RWPE2 (cell line): ENCODE data around the gene SYT8.

Source experiments
- ATAC-seq: fragments of 200-7000 bp; cut with Tn5 transposase; 3 replicates; pipeline ENCODE4 v1.9.1; 2021; ENCODE audit warnings: low read depth
- DNase-seq: peaks from one replicate; pipeline ENCODE4 v3.0.0-alpha.2; 2020; ENCODE audit warnings: low spot score
- H3K27ac ChIP-seq: fragments of 450-650 bp; 2 replicates; pipeline ENCODE4 v1.5.1; 2017; ENCODE audit warnings: mild to moderate bottlenecking; ENCODE audit not compliant: poor library complexity, severe bottlenecking
- H3K27me3 ChIP-seq: fragments of 250-450 bp; sonication (Bioruptor Pico); 2 replicates; pipeline ENCODE4 v1.5.1; 2021; ENCODE audit warnings: mild to moderate bottlenecking, moderate library complexity; ENCODE audit not compliant: insufficient read depth, poor library complexity, severe bottlenecking
- H3K36me3 ChIP-seq: fragments of 250-450 bp; sonication (Bioruptor Pico); 2 replicates; pipeline ENCODE4 v1.5.1; 2020; ENCODE audit warnings: low read depth, mild to moderate bottlenecking, moderate library complexity
- H3K4me1 ChIP-seq: fragments of 250-450 bp; sonication (Bioruptor Pico); 2 replicates; pipeline ENCODE4 v1.5.1; 2021; ENCODE audit warnings: mild to moderate bottlenecking, moderate library complexity; ENCODE audit not compliant: insufficient read depth, poor library complexity, severe bottlenecking
- H3K4me3 ChIP-seq: fragments of 250-450 bp; sonication (Bioruptor Pico); 2 replicates; pipeline ENCODE4 v1.5.1; 2021; ENCODE audit warnings: mild to moderate bottlenecking, moderate library complexity; ENCODE audit not compliant: severe bottlenecking
- H3K9me3 ChIP-seq: fragments of 250-450 bp; sonication (Bioruptor Pico); 2 replicates; pipeline ENCODE4 v1.5.1; 2021; ENCODE audit warnings: mild to moderate bottlenecking, moderate library complexity; ENCODE audit not compliant: severe bottlenecking
- TF ChIP-seq, protein P1 (sequence below): fragments of 450-650 bp; IDR thresholded peaks from one replicate; pipeline ENCODE4 v1.5.1; 2017; ENCODE audit warnings: mild to moderate bottlenecking, moderate library complexity; ENCODE audit not compliant: poor library complexity, severe bottlenecking

The SYT8 gene

DNA sequence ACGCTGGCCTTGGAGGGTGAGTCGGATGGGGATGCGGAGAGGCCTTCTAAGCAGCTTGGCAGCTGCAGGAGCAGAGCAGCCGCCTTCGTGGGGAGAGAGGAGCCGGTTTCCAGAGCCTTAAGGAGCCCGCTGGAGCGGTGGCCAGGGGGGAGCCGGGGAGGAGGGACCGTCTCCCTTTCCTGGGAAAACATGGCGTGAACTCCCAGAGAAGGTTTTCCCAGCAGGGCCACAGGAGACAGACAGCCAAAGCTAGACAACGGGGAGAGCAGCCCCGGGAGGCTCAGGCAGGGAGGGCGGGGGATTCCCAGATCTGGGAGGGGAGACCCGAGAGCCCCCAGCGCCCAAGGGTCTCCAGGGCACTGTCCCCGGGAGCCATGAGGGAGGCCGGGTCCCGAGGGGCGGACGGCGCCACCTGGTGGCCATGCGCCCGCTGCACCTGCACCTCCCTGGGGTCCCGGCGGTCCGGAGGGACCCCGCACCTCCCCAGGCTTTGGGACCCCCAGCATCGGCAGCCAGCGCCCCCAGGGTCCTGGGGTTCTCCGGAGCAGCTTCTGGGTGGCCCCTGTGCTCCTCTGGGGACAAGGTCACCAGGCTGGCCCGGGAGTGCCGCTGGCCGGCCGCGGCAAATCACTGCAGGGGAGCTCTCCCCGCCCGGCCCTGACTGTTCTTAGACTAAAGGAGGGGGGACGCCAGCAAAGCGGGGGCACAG, 2.4 kb upstream of the SYT8 start:
- ATAC-seq: no peak
- Histone ChIP-seq H3K27ac (peak overlapping the region; percentile 96), H3K4me3 (no peak overlapping the region), H3K4me1 (peaks cover 62% of the 10 kb centered on the region), H3K36me3 (no peaks in the 10 kb centered on the region), H3K9me3 (no peaks in the 10 kb centered on the region), H3K27me3 (no peaks in the 10 kb centered on the region)
- TF ChIP-seq, protein P1, sequence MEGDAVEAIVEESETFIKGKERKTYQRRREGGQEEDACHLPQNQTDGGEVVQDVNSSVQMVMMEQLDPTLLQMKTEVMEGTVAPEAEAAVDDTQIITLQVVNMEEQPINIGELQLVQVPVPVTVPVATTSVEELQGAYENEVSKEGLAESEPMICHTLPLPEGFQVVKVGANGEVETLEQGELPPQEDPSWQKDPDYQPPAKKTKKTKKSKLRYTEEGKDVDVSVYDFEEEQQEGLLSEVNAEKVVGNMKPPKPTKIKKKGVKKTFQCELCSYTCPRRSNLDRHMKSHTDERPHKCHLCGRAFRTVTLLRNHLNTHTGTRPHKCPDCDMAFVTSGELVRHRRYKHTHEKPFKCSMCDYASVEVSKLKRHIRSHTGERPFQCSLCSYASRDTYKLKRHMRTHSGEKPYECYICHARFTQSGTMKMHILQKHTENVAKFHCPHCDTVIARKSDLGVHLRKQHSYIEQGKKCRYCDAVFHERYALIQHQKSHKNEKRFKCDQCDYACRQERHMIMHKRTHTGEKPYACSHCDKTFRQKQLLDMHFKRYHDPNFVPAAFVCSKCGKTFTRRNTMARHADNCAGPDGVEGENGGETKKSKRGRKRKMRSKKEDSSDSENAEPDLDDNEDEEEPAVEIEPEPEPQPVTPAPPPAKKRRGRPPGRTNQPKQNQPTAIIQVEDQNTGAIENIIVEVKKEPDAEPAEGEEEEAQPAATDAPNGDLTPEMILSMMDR: peak; percentile 88
- no peak for DNase-seq

DNA sequence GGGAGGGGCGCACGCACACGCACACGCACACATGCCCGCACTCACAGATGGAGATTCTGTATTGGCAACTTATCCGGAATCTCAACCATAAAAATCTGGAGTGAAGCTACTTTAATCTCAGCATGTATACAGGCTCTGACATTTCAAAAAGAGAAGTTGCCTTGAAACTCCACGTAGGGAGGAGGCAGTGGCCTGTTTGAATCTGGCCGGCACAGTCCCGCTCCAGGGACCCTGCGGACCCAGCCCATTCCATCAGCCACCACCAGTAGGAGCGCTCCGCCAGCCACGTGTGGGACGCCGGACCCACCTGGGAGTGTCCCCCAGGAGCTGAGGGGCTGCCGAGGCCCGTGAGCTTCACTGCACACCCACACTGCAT, 1.9 kb upstream of the SYT8 start:
- peak overlapping the region; percentile 96 for H3K27ac ChIP-seq
- H3K36me3 ChIP-seq: no peaks in the 10 kb centered on the region
- DNase-seq (no peak), ATAC-seq (no peak)
- TF ChIP-seq, protein P1: no peak
- no peaks in the 10 kb centered on the region for H3K9me3 ChIP-seq
- H3K4me1 ChIP-seq: peaks cover 57% of the 10 kb centered on the region
- no peaks in the 10 kb centered on the region for H3K27me3 ChIP-seq
- H3K4me3 ChIP-seq: no peak overlapping the region

DNA sequence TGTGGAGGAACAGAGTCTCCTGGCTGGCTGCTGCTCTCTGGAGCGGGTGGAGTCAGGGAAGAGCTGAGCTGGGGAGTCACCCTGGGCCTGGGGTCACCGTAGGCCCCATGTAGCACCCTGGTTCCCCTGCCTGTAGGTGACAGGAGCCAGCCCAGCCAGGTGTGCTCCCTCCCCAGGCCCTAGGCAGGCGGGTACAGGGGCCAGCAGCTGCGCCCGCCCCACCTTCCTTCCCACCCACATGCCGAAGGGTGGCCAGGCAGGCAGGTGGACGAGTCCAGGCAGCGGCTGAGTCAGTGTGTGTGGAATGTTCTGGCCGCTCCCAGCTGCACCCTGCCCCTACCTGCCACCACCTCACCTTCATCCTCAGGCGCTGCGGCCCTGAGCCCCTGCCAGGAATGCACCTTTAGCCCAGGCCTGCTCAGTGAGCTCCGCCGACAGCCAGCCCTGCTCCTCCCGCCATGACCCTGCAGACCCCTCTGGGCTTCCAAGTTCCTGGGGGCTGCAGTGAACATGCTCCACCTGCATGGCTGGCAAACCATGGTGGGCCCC, 654 bp upstream of the SYT8 start:
- H3K27me3 ChIP-seq: no peaks in the 10 kb centered on the region
- H3K4me1 ChIP-seq: peaks cover 45% of the 10 kb centered on the region
- DNase-seq: peak; percentile 98
- H3K27ac ChIP-seq: peak overlapping the region; percentile 96
- no peaks in the 10 kb centered on the region for H3K36me3 ChIP-seq
- TF ChIP-seq, protein P1: no peak
- H3K4me3 ChIP-seq: no peak overlapping the region
- H3K9me3 ChIP-seq: no peaks in the 10 kb centered on the region
- peak; percentile 83 for ATAC-seq

DNA sequence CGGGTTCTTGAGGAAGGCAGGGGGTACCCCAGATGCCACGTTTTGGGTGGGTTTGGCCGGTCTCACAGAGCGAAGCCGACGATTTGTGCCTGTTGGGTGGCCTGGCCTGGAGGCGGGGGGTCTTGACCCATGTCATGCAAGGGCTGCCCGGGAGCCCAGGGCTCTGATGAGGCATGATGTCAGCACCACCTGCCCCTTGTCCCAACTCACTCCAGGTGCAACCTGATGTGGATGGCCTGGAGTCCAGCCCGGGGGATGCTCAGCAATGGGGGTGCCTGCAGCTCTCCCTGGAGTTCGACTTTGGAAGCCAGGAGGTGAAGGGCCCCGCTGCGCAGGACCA, 851 bp downstream of the SYT8 start:
- H3K27me3 ChIP-seq: no peaks in the 10 kb centered on the region
- H3K4me3 ChIP-seq: no peak overlapping the region
- no peak for DNase-seq
- H3K36me3 ChIP-seq: no peaks in the 10 kb centered on the region
- TF ChIP-seq, protein P1: no peak
- peak overlapping the region; percentile 96 for H3K27ac ChIP-seq
- H3K4me1 ChIP-seq: peaks cover 30% of the 10 kb centered on the region
- ATAC-seq: no peak
- H3K9me3 ChIP-seq: no peaks in the 10 kb centered on the region
